Upper lobe of left lung (tissue), 6 donors: Measurements from ENCODE around the gene GCGR. TPM values are rescaled to one million over a fixed set of nuclear protein-coding genes. Genes with fewer than 3 reads are reported as not detected.
A peak's percentile ranks its signal among the peaks of the same experiment; 100 is the strongest.

Source experiments
- ATAC-seq, 2 donors: fragments of 200-7000 bp; cut with Tn5 transposase; one replicate each; pipeline ENCODE4 v1.9.1; 2022; ENCODE audit warnings: mild to moderate bottlenecking in 2 of 2, moderate library complexity in 2 of 2; ENCODE audit not compliant: low FRiP score in 2 of 2
- DNase-seq, 2 donors: peaks; one replicate each; pipeline ENCODE4 v3.0.0-alpha.2; 2019 to 2020
- H3K27ac ChIP-seq, 4 donors: fragments of 200-600 bp; sonication (generic); one replicate each; pipeline ENCODE4 v1.5.1; 2016 to 2019
- H3K27me3 ChIP-seq, 4 donors: fragments of 200-600 bp; sonication (generic); one replicate each; pipeline ENCODE4 v1.5.1; 2017 to 2019
- H3K36me3 ChIP-seq, 4 donors: fragments of 200-600 bp; sonication (generic); one replicate each; pipeline ENCODE4 v1.5.1; 2016 to 2019
- H3K4me1 ChIP-seq, 4 donors: fragments of 200-600 bp; sonication (generic); one replicate each; pipeline ENCODE4 v1.5.1; 2018 to 2019
- H3K4me3 ChIP-seq, 4 donors: fragments of 200-600 bp; sonication (generic); one replicate each; pipeline ENCODE4 v1.5.1; 2017 to 2019; ENCODE audit warnings: mild to moderate bottlenecking in 2 of 4, moderate library complexity in 1 of 4
- H3K9me3 ChIP-seq, 4 donors: fragments of 200-600 bp; sonication (generic); one replicate each; pipeline ENCODE4 v1.5.1; 2018 to 2019
- CTCF ChIP-seq, 6 experiments: fragments of 450-650 bp in 4 of 6; fragments of 200-600 bp in 2 of 6; sonication (generic) in 2 of 6; IDR thresholded peaks; one replicate each; pipeline ENCODE4 v1.5.1; 2016 to 2019; ENCODE audit warnings: antibody characterized with exemption in 6 of 6
- EP300 ChIP-seq, 4 donors: sonication (generic); formaldehyde crosslinking; IDR thresholded peaks; one replicate each; pipeline ENCODE4 v1.5.1; 2017; ENCODE audit warnings: antibody characterized with exemption in 4 of 4, control low read depth in 2 of 4
- POLR2A ChIP-seq, 4 donors: fragments of 450-650 bp; IDR thresholded peaks; one replicate each; pipeline ENCODE4 v1.5.1; 2016 to 2017; ENCODE audit warnings: antibody characterized with exemption in 4 of 4, mild to moderate bottlenecking in 2 of 4
- POLR2AphosphoS5 ChIP-seq, 2 donors: sonication (generic); formaldehyde crosslinking; IDR thresholded peaks; one replicate each; pipeline ENCODE4 v1.5.1; 2017; ENCODE audit warnings: antibody characterized with exemption in 2 of 2
- WGBS, 2 donors: methylation state at CpG; one replicate each; pipeline ENCODE4 v1.1.5; 2017 to 2018; 5-methylcytosine and 5-hydroxymethylcytosine counted together
- total RNA-seq, 6 donors: library from RNA; depleted of rRNA in 4 of 6; stranded (reverse); fragments of >200 nt in 4 of 6; gene quantifications; one replicate each; pipeline versions ENCODE4 v1.1.0 to v1.2.1, GENCODE V29; 2016 to 2021
- donor health status: DM: no; HTN: no; CAD: no; lungs with moderate emphysema.
- donor health status: DM: no; HTN: yes; CAD: no; lungs with severe emphysema.

Gene GCGR
- total RNA-seq = 10 to 100 TPM in 1 of 6 donors, not detected in 5; 11.1 TPM

DNA sequence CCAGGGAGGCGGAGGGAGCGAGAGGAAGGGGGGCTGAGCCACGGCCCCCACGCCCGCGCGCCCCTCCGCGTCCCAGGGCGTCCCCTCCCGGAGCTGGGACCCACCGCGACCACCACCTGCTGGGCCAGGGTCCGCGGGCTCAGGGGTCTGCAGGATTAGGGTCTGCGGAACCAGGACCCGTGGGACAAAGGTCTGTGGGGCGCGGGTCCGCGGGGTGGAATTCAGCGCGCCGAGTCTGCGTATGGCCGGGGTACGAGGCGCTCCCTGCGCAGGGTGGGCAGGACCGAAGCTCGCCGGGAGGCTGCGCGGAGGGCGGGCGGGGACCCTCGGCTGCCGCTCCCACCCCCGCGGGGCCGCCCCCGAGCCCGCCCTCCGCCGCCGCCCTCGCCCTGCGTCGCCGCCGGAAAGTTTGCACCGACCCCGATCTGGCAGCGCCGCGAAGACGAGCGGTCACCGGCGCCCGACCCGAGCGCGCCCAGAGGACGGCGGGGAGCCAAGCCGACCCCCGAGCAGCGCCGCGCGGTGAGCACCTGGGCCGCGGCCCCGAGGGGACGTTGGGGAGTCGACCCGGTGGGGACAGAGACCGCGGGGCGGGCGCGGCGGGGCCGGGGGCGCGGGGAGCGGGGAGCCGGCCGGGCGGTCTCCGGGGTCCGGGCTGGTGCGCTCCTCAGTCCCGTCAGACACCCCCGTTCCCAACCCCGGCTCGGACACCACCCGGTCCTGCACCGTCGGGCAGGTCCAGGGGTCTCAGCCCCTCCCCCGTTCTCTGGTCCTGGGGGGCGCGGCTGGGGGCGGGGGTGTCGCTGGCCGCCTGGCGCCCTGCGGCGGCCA is at the start of gene GCGR:
Gene GCGR (plus strand): TSS at position 423 of the 831 bp plus-strand sequence. CDS start 4,869 bp downstream, outside the sequence.
- TF ChIP-seq CTCF (IDR thresholded peaks at IDR 0.05) (no peak), POLR2AphosphoS5 (IDR thresholded peaks at IDR 0.05) (no peak), EP300 (IDR thresholded peaks at IDR 0.05) (no peak), POLR2A (IDR thresholded peaks at IDR 0.05) (no peak)
- no peak within 1 kb of the TSS for H3K27ac ChIP-seq
- peaks cover 9 to 24% (median 15%) of the 10 kb centered on the region in 4 donors for H3K4me1 ChIP-seq
- no peak for ATAC-seq
- no peaks in the 10 kb centered on the region for H3K36me3 ChIP-seq
- peaks cover 0 to 57% (median 35%) of the 10 kb centered on the region in 4 donors for H3K27me3 ChIP-seq
- no peaks in the 10 kb centered on the region for H3K9me3 ChIP-seq
- peak in 1 of 2 donors; percentile 81 for DNase-seq
- peak within 1 kb of the TSS in 3 of 4 donors; percentile 8 to 15 (median 10) for H3K4me3 ChIP-seq
- 2 to 3% methylated on average over 13 to 17 of the region's 110 CpGs for WGBS, 2 donors

- no peak overlapping the region for H3K4me3 ChIP-seq
- ATAC-seq = peak in 1 of 2 donors; percentile 15
- DNase-seq = no peak
- no peaks in the 10 kb centered on the region for H3K9me3 ChIP-seq
- no peaks in the 10 kb centered on the region for H3K27me3 ChIP-seq
- H3K36me3 ChIP-seq = no peaks in the 10 kb centered on the region
- peaks cover 0 to 8% (median 1%) of the 10 kb centered on the region in 4 donors for H3K4me1 ChIP-seq
- TF ChIP-seq CTCF (IDR thresholded peaks at IDR 0.05) (no peak), POLR2A (IDR thresholded peaks at IDR 0.05) (no peak), EP300 (IDR thresholded peaks at IDR 0.05) (no peak), POLR2AphosphoS5 (IDR thresholded peaks at IDR 0.05) (no peak)
- WGBS, 2 donors = 89 to 93% methylated on average over 8 of the region's 8 CpGs
- H3K27ac ChIP-seq = no peak overlapping the region
Measured at GRCh38 chr17:81792675-81793615, 11.0 kb upstream of the GCGR start.

DNA sequence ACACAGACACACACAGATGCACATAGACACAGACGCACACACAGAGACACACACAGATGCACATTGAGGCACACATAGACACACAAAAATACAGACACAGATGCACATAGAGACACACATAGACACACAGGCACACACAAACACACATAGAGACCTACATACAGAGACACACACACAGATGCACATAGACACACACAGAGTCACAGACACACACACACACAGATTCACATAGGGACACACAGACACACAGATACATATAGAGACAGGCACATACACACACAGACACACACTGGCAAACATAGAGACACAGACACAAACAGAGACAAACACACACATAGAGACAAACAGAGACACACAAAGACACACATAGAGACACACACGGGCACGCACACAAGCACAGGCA is 9.9 kb upstream of the GCGR start:
- H3K9me3 ChIP-seq = no peaks in the 10 kb centered on the region
- no peak for ATAC-seq
- WGBS, 2 donors = 83 to 95% methylated on average over 3 of the region's 3 CpGs
- no peak for DNase-seq
- no peak overlapping the region for H3K27ac ChIP-seq
- no peak for TF ChIP-seq EP300 (IDR thresholded peaks at IDR 0.05)
- H3K4me3 ChIP-seq = no peak overlapping the region
- H3K36me3 ChIP-seq = no peaks in the 10 kb centered on the region
- peaks cover 0 to 8% (median 1%) of the 10 kb centered on the region in 4 donors for H3K4me1 ChIP-seq
- H3K27me3 ChIP-seq = no peaks in the 10 kb centered on the region

GRCh38 chr17:81794509-81794908 is 9.4 kb upstream of the GCGR start:
- no peaks in the 10 kb centered on the region for H3K27me3 ChIP-seq
- ATAC-seq (peak; percentile 69 to 96), DNase-seq (peak in 1 of 2 donors; percentile 88)
- H3K4me3 ChIP-seq = no peak overlapping the region
- TF ChIP-seq EP300 (IDR thresholded peaks at IDR 0.05) (no peak), POLR2AphosphoS5 (IDR thresholded peaks at IDR 0.05) (no peak), CTCF (IDR thresholded peaks at IDR 0.05) (no peak), POLR2A (IDR thresholded peaks at IDR 0.05) (no peak)
- H3K9me3 ChIP-seq = no peaks in the 10 kb centered on the region
- no peak overlapping the region for H3K27ac ChIP-seq
- 30 to 35% methylated on average over 6 to 8 of the region's 8 CpGs for WGBS, 2 donors
- no peaks in the 10 kb centered on the region for H3K36me3 ChIP-seq
- H3K4me1 ChIP-seq = peaks cover 0 to 8% (median 1%) of the 10 kb centered on the region in 4 donors

DNA sequence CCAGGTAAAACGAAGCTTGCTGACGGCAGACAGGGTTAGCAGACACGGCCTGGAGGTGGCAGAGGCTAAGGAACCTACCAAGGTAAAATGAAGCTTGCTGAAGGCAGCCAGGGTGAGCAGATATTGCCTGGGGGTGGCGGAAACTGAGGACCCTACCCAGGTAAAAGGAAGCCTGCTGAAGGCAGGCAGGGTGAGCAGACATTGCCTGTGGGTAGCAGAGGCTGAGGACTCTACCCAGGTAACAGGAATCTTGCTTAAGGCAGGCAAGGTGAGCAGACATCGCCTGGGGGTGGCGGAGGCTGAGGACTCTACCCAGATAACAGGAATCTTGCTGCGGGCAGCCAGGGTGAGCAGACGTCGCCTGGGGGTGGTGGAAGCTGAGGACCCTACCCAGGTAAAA is 2.6 kb upstream of the GCGR start:
- H3K27ac ChIP-seq = no peak overlapping the region
- DNase-seq = no peak
- peaks cover 9 to 24% (median 15%) of the 10 kb centered on the region in 4 donors for H3K4me1 ChIP-seq
- TF ChIP-seq POLR2AphosphoS5 (IDR thresholded peaks at IDR 0.05) (no peak), CTCF (IDR thresholded peaks at IDR 0.05) (no peak), POLR2A (IDR thresholded peaks at IDR 0.05) (no peak), EP300 (IDR thresholded peaks at IDR 0.05) (no peak)
- peaks cover 0 to 42% (median 32%) of the 10 kb centered on the region in 4 donors for H3K27me3 ChIP-seq
- ATAC-seq = no peak
- H3K9me3 ChIP-seq = no peaks in the 10 kb centered on the region
- no peaks in the 10 kb centered on the region for H3K36me3 ChIP-seq
- 87 to 89% methylated on average over 9 of the region's 9 CpGs for WGBS, 2 donors
- H3K4me3 ChIP-seq = no peak overlapping the region
